Hematopoietic multipotent progenitor cell (in vitro differentiated cells): ENCODE data around the gene TRIP6. TPM values are rescaled to one million over a fixed set of nuclear protein-coding genes. Genes with fewer than 3 reads are reported as not detected.

Source experiments
- DNase-seq, 3 donors: peaks; one replicate each; pipeline ENCODE4 v3.0.0-alpha.2; 2011 to 2015; ENCODE audit warnings: low read depth in 2 of 3, low spot score in 2 of 3
- total RNA-seq: library from RNA; depleted of rRNA; stranded (reverse); fragments of >200 nt; gene quantifications from one replicate; pipeline ENCODE4 v1.2.3, GENCODE V29; 2012

The TRIP6 gene
- total RNA-seq, 1 donor = 44.7 TPM

GRCh38 chr7:100867776-100868485, 744 bp downstream of the TRIP6 start:
- no peak for DNase-seq

GRCh38 chr7:100873599-100874299, 6.6 kb downstream of the TRIP6 start:
- DNase-seq = no peak

- DNase-seq = no peak
These were observed 7.1 kb downstream of the TRIP6 start for GRCh38 chr7:100874300-100874576.

- DNase-seq = peak; percentile 94 to 99 (median 98)
These were observed 7.6 kb downstream of the TRIP6 start, which contains the start of gene SRRT for GRCh38 chr7:100874577-100875355. TSS of gene SRRT (plus strand) at chr7:100875103. CDS start at chr7:100875591, 488 bp downstream.

- DNase-seq = peak in 2 of 3 donors; percentile 28 to 44
These were observed 8.2 kb downstream of the TRIP6 start for GRCh38 chr7:100875356-100875751.

- no peak for DNase-seq
These were observed 10.8 kb downstream of the TRIP6 start for GRCh38 chr7:100878013-100878412.

- no peak for DNase-seq
These were observed 11.5 kb downstream of the TRIP6 start for GRCh38 chr7:100878685-100879084.

GRCh38 chr7:100879685-100880261, 12.6 kb downstream of the TRIP6 start:
- DNase-seq = no peak

- no peak for DNase-seq
These were observed 13.5 kb downstream of the TRIP6 start for GRCh38 chr7:100880645-100881044.

- no peak for DNase-seq
These were observed 13.9 kb downstream of the TRIP6 start for GRCh38 chr7:100881136-100881535.

GRCh38 chr7:100882201-100882600, 15.0 kb downstream of the TRIP6 start:
- DNase-seq = no peak

GRCh38 chr7:100882785-100883526, 15.8 kb downstream of the TRIP6 start:
- DNase-seq = no peak

GRCh38 chr7:100884736-100885439, 17.7 kb downstream of the TRIP6 start:
- no peak for DNase-seq

GRCh38 chr7:100885440-100886141, 18.4 kb downstream of the TRIP6 start:
- no peak for DNase-seq

- no peak for DNase-seq
These were observed 19.2 kb downstream of the TRIP6 start for GRCh38 chr7:100886142-100886935.

- no peak for DNase-seq
These were observed 19.8 kb downstream of the TRIP6 start for GRCh38 chr7:100886936-100887515.

GRCh38 chr7:100887516-100888290, 20.5 kb downstream of the TRIP6 start:
- DNase-seq = peak in 2 of 3 donors; percentile 80 to 89
